Measurements from ENCODE around the gene VPS9D1.

GRCh38 chr16:89738538-89739317 is 18.0 kb upstream of the VPS9D1 start:
- TF ChIP-seq CTCF (IDR thresholded peaks at IDR 0.05) (no peak), POLR2A (IDR thresholded peaks at IDR 0.05) (no peak)

Data from ovary (tissue), 3 donors.